Activated CD4-positive, CD25-positive, alpha-beta regulatory T cell treated with anti-CD3 and anti-CD28 coated beads, Interleukin-2, amount 50 U/mL, for 72 hours (primary cell): ENCODE data around the gene CCR5.
"Not testable (repeated sequence)": the region's sequence is repeated elsewhere in the genome, so short reads cannot be mapped to it uniquely, and the experiment has no call there.

Source experiments
- DNase-seq: peaks from one replicate; pipeline ENCODE4 v3.0.0; 2021

CCR5 gene

DNA sequence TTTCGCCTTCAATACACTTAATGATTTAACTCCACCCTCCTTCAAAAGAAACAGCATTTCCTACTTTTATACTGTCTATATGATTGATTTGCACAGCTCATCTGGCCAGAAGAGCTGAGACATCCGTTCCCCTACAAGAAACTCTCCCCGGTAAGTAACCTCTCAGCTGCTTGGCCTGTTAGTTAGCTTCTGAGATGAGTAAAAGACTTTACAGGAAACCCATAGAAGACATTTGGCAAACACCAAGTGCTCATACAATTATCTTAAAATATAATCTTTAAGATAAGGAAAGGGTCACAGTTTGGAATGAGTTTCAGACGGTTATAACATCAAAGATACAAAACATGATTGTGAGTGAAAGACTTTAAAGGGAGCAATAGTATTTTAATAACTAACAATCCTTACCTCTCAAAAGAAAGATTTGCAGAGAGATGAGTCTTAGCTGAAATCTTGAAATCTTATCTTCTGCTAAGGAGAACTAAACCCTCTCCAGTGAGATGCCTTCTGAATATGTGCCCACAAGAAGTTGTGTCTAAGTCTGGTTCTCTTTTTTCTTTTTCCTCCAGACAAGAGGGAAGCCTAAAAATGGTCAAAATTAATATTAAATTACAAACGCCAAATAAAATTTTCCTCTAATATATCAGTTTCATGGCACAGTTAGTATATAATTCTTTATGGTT is at the start of gene CCR5:
CCR5 (plus strand) TSS at position 108 of the 680 bp plus-strand sequence. CDS start 1,957 bp downstream, outside the sequence.
- DNase-seq, result no peak

DNA sequence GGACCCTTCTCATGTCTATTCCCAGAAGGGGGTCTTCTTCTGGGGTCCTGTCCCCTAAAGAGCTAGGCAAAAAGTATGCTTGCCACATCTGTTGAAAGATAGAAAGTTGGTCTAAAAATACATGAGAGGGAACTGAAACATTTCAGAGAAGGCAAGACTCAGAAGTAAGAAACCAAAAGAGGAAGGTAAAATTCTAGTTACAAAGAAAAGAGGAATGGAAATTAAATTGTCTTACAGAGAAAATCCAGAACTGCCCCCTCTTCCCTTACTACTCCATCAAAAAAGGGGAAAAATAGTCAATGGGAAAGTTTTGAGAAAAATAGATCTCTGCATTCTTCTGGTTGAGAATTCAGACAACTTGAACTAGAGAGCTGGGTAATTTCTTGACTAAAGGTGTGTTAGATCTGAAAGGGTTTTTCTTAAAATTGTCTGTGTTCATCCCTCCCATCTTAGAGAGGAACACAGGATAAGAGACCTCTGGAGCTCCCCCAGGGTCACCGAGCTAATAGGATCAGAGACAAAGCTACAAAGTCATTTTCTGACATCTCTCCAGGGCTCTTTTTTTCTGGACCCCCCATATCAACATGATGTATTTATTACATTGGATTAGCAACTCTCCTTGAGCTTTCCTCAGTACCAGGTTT is 49.2 kb upstream of the CCR5 start:
- no peak for DNase-seq

DNA sequence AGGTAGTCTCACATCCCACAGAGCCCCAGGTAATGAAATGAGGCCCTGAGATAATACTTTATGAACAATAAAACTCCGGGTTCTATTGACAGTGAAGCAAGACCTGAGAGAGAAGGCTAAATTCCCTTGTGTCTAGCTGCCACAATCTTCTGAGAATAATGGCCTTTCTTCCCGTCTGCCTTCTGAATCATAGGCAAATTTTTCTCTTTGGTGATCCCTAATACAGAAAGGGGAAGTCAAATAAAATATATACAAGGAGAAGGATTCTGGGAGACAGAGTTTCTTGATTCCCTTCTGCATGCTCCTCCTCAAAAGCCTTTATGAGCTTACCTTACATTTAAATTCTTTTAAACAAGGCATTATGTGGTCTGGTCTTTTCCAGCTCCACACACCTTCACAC is 46.7 kb upstream of the CCR5 start:
- DNase-seq, result no peak

DNA sequence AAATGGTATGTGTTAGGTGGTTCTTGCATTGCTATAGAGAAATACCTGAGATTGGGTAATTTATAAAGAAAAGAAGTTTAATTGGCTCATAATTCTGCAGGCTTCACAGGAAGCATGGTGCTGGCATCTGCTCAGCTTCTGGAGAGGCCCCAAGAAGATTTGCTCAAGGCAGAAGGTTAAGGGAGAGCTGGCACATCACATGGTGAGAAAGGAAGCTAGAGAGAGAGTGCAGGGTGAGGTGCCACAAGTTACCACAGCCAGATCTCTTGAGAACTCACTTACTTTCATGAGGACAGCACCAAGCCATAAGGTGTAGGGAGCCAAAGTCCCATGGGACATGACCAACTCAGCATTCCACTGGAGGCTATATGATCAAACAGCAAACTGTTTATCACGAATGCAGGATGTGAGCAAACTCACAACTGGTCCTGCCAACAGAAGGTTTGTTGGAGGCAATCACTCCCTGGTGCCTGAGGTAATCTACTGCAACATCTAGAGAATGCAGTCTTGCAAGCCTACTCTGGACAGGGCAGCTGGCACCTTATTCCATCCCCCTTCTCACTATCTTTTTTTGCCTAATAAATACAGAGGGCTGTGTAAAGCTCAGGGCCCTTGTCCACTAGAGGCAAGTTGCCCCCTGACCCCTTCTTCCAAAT is 45.0 kb upstream of the CCR5 start:
- DNase-seq, result no peak

DNA sequence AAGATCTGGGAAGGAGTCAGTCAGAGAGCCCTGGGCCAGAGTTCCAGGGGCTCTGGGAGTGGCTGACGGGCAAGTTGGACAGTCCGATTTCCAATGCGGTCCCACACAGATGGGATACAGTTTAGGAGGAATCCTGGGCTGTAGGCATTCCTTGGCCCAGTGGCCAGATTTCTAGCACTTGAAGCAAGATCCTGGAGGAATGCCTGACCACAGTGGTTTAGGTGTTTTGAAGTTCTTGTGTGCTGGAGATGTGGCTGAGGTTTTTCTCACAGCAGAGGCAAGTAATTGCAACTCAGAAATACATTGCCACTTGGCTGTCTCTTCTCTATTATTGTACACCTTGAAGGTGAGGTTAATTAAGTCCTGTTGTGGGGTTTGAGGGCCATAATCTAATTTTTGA is 40.1 kb upstream of the CCR5 start:
- DNase-seq, result not testable (repeated sequence)

DNA sequence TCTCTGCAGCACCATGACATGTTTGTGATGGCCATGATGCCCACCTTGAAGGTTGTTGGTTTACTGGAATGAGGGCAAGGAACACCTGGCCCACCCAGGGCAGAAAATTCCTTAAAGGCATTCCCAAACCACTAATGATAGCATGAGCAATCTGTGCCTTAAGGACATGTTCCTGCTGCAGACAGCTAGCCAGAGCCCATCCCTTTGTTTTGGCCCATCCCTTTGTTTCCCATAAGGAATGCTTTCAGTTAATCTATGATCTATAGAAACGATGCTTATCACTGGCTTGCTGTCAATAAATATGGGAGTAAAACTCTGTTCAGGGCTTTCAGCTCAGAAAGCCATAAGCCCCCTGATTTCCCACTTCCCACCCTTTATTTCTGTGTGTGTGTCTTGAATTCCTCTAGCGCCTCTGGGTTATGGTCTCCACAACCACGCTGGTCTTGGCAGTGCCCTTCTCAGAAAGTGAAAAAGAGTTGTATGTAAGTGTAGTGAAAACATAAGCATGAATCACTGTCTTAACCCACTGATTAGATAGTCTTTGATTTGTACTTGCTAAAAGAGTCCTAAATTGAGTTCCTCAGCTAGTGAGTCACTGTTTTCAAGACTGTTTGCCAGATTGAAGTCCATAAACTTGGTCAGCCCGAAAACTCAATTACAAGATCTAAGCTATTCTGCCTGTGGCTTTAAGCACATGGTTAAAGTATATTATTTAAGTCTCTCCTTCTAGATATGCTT is 35.8 kb upstream of the CCR5 start:
- no peak for DNase-seq

DNA sequence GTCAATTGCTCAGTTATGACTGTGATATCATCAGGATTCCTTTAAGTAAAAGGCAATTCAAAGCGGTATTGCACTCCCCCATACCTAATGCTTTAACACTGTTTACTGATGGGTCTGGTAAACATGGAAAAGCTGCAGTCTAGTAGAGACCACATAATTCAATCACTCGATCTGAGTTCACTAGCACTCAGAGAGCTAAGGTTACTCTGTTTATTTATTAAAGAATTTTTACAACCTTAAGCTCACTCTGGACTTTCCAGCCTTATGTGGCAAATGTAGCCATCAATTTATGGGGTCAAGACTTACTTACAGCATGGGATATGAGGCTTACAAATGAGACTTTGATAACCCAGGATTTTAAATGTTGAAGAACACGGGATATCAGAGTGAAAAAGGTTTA is 35.2 kb upstream of the CCR5 start:
- no peak for DNase-seq

DNA sequence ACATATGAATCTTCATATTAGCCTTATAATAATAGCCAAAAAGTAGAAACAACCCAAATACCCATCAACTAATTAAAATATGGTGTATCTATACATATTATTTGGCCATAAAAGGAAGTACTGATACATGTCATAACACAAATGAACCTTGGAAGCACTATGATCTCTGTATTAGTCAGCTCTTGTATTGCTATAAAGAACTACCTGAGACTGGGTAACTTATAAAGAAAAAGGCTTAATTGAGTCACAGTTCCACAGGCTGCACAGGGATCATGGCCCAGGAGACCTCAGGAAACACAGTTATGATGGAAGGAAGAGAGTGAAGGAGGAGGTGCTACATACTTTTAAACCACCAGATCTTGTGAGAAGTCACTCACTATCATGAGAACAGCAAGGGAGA is 32.8 kb upstream of the CCR5 start:
- no peak for DNase-seq

DNA sequence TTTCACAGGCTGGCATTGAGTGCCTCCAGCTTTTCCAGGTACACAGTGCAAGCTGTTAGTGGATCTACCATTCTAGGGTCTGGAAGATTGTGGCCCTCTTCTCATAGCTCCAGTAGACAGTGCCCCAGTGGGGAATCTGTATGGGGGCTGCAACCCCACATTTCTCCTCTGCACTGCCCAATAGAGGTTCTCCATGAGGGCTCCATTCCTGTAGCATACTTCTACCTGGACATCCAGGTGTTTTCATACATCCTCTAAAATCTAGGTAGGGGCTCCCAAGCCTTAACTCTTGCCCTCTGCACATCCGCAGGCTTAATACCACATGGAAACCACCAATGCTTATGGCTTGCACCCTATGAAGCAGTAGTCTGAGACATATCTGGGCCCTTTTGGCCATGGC is 31.9 kb upstream of the CCR5 start:
- DNase-seq, result no peak

DNA sequence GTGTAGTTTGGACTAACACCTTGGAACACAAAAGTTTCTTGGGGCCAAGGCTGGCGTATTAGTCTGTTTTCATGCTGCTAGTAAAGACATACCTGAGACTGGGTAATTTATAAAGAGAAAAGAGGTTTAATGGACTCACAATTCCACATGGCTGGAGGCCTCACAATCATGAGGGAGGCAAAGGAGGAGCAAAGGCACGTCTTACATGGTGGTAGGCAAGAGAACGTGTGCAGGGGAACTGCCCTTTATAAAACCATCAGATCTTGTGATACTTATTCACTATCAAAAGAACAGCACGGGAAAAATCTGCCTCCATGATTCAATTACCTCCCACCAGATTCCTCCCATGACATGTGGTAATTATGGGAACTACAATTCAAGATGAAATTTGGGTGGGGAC is 26.3 kb upstream of the CCR5 start:
- DNase-seq, result no peak

DNA sequence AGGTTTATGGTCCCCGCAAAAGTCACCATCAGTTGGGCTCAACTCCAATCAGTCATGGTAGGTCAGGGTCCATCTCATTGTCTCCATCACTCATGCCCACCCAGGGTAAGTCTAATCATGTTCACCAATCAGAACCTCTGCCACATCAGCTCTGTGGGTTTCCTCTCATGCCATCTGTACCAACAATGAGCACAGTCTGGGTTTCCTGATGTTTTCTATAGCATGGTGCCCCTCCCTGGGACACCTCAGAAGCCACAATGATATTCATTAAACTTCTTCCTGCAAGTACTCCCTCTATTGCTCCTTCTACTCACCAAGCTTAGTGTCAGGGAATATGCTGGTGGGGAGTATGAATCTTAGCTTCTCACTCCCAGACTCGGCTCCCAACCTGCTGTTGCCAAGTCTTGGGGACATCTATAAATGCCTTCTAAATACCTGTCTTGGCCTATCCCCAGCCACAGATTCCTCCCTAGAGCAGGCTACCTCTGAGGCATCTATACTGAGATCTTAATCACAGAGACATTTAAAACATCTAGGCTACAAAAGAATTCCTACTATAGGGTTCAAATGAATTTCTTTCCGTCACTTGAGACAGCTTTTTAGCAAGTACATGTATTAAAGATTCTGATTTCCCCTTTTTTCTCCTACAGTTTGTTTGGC is 21.8 kb upstream of the CCR5 start:
- no peak for DNase-seq

DNA sequence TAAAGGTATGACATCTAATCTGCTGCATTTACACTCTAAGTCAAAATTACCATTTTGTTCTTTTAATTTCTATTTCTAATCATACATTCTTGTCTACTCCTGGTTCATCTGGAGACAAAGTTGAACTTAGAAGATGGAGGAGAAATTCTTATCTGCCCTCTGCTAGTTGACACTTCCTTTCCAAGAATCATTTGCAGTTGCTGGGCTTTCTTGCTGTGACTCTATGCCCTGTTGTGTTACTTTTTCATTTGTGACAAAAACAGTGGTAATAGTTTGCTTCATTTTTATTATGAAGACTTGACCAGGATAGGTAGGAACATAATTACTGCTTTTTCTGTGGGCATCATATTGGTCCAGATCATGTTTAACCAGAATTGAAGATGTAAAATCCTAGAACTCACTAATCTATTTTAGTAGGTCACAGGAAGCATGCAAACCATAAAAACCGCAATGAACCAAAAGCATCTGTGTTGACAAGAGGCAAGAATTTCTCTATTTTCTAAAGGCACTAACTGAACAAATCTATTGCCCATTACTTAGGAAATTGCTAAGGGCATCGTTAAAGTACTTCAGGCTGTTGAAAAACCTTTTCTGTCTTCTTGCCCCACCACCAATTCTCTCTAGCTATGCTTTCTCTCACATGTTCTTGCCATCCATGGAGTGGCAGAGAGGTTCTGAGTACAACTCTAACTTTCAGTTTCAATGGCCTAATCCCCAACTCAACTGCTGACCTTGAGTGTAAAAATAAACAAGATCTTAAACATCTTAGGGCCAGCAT is 21.1 kb upstream of the CCR5 start:
- DNase-seq, result no peak

DNA sequence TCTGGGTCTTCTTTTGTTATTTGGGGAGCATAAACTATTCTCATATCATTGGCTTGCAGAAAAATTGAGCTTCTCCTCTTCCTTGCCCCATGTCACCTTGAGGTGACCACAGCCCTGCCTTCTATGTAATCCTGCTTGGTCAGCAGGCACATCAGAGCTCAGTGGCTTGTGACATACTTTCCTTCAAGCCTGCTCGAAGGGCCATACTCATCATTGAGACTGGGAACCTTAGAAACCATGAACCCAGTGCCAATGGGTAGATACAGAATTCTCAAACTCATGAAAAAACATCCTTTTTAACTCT is 20.5 kb upstream of the CCR5 start:
- no peak for DNase-seq

DNA sequence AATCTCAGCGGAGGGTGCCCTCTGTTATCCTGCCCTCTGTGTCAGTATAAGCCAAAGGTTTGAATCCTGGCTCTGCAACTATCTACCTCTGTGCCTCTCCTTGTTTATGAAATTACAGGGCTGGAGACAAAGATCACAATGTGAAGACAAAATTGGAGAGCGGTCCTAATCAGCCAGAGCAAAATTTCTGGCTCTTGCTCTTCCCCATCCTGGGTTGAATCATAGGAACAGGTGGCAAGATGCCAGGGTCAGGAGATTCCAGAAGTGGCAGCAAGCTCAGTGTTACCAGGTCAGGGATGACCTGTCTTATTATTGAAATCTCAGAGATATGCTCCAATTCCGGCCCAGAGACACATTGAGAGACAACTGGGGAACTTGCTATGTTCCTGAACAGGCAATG is 19.1 kb upstream of the CCR5 start:
- DNase-seq, result no peak

DNA sequence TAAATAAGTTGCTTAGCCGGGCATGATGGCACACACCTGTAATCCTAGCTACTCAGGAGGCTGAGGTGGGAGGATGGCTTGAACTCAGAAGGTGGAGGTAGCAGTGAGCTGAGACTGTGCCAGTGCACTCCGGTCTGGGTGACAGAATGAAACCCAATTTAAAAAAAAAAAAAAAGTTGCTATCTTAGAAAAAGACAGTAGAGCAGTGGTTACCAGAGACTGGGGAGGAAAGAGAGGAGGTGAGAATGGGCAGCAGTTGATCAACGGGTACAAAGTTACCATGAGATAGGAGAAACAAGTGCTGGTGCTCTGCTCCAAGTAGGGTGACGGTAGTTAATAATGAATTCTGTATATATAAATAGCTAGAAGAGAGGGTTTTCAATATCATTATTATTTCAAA is 17.7 kb upstream of the CCR5 start:
- DNase-seq, result no peak

DNA sequence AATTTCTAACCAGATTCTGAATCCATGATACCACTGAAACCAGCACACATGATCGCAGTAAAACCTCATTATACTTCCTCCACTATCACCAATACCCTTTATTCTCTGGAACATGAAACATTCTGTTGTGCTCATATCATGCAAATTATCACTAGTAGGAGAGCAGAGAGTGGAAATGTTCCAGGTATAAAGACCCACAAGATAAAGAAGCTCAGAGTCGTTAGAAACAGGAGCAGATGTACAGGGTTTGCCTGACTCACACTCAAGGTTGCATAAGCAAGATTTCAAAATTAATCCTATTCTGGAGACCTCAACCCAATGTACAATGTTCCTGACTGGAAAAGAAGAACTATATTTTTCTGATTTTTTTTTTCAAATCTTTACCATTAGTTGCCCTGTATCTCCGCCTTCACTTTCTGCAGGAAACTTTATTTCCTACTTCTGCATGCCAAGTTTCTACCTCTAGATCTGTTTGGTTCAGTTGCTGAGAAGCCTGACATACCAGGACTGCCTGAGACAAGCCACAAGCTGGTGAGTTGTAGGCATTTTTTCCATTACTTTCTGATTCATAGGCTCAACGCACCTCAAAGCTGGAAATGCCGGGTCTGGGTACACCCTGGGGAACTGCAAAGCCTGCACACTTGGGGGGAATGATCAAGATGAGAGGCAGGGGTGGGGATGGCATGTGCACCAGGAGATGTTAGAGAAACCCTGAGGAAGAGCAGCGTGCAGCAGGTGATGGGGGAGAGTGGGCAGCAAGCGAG is 16.9 kb upstream of the CCR5 start, which contains the start of gene CCR2:
CCR2 (plus strand) TSS at position 465 of the 764 bp plus-strand sequence. CDS start 3,417 bp downstream, outside the sequence.
- no peak for DNase-seq

DNA sequence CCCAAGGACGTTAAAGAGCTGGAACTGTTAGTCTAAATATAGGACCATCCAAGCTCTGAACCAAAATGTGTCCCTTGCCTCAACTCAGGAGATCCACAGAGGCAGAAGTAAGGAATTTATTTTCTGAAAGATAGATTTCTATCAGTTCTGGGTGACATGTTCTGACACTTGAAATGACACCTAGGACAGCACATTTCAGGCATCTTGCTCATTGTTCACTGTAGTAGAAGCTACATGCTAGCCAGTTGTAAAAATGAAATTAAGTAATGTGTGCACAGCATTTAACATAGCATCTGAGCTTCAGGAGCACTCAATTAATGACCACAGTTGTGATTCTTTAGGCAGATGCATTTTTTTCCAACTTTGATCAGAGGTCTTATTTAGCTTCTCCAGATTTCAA is 16.3 kb upstream of the CCR5 start:
- DNase-seq, result no peak

DNA sequence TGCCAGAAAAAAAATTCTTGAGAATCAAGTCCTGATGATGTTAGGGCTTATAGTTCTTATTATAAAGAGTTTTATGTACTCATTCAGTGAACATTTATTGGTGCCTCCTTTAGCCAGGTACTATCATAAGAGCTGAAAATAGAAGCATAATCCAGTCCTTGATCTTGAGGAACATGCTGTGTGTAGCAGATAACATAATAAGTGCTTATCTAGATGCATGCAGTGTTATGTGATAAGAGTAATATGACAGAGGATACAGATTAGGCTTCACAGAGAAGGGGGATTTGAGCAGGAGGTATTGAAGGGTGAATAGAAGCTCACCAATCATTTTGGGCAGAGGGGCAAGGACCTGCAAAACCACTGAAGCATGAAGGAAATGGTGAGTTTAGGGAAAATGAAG is 15.8 kb upstream of the CCR5 start:
- DNase-seq, result no peak

DNA sequence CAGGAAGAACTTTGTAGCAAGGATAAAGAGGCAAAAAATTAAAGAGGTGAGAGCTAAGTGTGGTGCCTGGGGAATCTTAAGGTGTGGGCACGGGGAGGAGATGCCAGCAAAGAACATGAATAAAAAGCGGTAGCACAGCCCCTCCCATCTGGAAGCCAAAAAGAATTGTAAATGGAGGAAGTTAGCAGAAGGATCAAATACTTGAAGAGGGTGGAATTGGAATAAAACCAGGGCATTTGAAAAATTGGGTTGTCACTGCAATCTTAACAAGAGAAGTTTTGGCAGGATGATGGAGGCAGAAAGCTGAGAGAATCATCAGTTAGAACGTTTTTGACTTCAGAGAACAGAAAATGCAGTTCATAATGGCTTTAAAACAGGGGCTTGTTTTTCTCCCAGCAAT is 14.5 kb upstream of the CCR5 start:
- no peak for DNase-seq

DNA sequence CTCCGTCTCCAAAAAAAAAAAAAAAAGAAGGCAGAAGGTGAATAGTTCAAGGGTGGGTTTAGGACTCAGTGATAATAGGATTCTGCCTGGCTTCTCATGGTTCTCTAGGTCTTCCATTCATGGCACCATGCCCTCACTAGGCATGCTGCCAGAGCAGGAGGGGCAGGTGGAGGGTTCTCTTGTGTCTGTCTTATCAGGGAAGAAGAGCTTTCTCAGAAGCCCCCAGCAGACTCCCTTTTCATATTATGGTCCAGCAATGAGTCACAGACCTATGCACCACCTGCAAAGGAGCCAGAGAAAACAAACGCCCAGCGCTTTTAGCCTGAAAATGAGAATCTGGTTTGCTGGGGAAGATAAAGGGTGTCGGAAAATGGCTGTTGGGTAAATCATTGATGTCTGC is 13.8 kb upstream of the CCR5 start:
- no peak for DNase-seq

DNA sequence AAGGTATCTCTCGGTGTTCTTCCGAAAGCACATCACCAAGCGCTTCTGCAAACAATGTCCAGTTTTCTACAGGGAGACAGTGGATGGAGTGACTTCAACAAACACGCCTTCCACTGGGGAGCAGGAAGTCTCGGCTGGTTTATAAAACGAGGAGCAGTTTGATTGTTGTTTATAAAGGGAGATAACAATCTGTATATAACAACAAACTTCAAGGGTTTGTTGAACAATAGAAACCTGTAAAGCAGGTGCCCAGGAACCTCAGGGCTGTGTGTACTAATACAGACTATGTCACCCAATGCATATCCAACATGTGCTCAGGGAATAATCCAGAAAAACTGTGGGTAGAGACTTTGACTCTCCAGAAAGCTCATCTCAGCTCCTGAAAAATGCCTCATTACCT is 12.3 kb upstream of the CCR5 start:
- no peak for DNase-seq
